Endodermal cell (in vitro differentiated cells): Measurements from ENCODE around the gene GAB2. TPM values are rescaled to one million over a fixed set of nuclear protein-coding genes. Genes with fewer than 3 reads are reported as not detected.

Experiments
- DNase-seq: peaks from one replicate; pipeline ENCODE4 v3.0.0-alpha.2; 2017
- H3K27ac ChIP-seq: 2 replicates; pipeline ENCODE4 v1.5.1; 2013; ENCODE audit warnings: mild to moderate bottlenecking, low read depth, low read length, moderate library complexity
- H3K27me3 ChIP-seq: 2 replicates; pipeline ENCODE4 v1.6.1; 2013; ENCODE audit warnings: mild to moderate bottlenecking, low read length, moderate library complexity; ENCODE audit not compliant: insufficient read depth, control insufficient read depth, poor library complexity, severe bottlenecking
- H3K36me3 ChIP-seq: 2 replicates; pipeline ENCODE4 v1.7.0; 2013; ENCODE audit warnings: mild to moderate bottlenecking, low read length, moderate library complexity; ENCODE audit not compliant: control insufficient read depth, insufficient read depth
- H3K4me1 ChIP-seq: one replicate; pipeline ENCODE4 v1.7.0; 2013; ENCODE audit warnings: low read length; ENCODE audit not compliant: control insufficient read depth, insufficient read depth
- H3K4me3 ChIP-seq: 2 replicates; pipeline ENCODE4 v1.5.1; 2013; ENCODE audit warnings: mild to moderate bottlenecking, low read length, moderate library complexity
- H3K9ac ChIP-seq: 2 replicates; pipeline ENCODE4 v1.6.1; 2013; ENCODE audit warnings: mild to moderate bottlenecking, low read length, moderate library complexity; ENCODE audit not compliant: poor library complexity, severe bottlenecking; ENCODE audit errors: extremely low read depth
- H3K9me3 ChIP-seq: 2 replicates; pipeline ENCODE4 v1.6.1; 2013; ENCODE audit warnings: mild to moderate bottlenecking, low read length, moderate library complexity; ENCODE audit not compliant: control insufficient read depth
- H3K27ac Mint-ChIP-seq: 2 replicates; pipeline ENCODE4 v1.8.0; 2020; ENCODE audit warnings: mixed read lengths
- H3K27me3 Mint-ChIP-seq: 2 replicates; pipeline ENCODE4 v1.8.0; 2021; ENCODE audit warnings: mild to moderate bottlenecking, mixed read lengths; ENCODE audit not compliant: insufficient read depth
- H3K36me3 Mint-ChIP-seq: 2 replicates; pipeline ENCODE4 v1.8.0; 2020; ENCODE audit warnings: low read depth, mixed read lengths
- H3K4me1 Mint-ChIP-seq: 2 replicates; pipeline ENCODE4 v1.8.0; 2020; ENCODE audit warnings: mixed read lengths
- H3K4me3 Mint-ChIP-seq: 2 replicates; pipeline ENCODE4 v1.8.0; 2020; ENCODE audit warnings: mild to moderate bottlenecking, moderate library complexity, mixed read lengths
- H3K9me3 Mint-ChIP-seq: 2 replicates; pipeline ENCODE4 v1.8.0; 2020; ENCODE audit warnings: mild to moderate bottlenecking, mixed read lengths
- CTCF ChIP-seq: fragments of 200-600 bp; sonication (generic); conservative IDR thresholded peaks from 2 replicates; pipeline ENCODE4 v1.5.0; 2021; ENCODE audit warnings: antibody characterized with exemption, mild to moderate bottlenecking
- WGBS, 2 experiments: methylation state at CpG; one replicate each; pipeline versions ENCODE4 v1.1.5 to v1.1.7; 2013; ENCODE audit warnings: missing lambda C conversion rate in 2 of 2, mixed read lengths in 1 of 2; ENCODE audit not compliant: insufficient coverage in 1 of 2, insufficient read length in 1 of 2; 5-methylcytosine and 5-hydroxymethylcytosine counted together
- total RNA-seq, 2 donors: library from RNA; stranded (reverse); fragmentation: NEBNext Ultra II Directional in 1 of 2; extraction: Animal tissue kit (Norgen Biotek cat#: 25700) in 1 of 2; gene quantifications; 2 replicates in 1 of 2; 3 replicates in 1 of 2; pipeline ENCODE4 v1.2.1, GENCODE V29; 2021

The GAB2 gene
- total RNA-seq, 2 donors from 2014 or later = 26.9 to 62.8 TPM

DNA sequence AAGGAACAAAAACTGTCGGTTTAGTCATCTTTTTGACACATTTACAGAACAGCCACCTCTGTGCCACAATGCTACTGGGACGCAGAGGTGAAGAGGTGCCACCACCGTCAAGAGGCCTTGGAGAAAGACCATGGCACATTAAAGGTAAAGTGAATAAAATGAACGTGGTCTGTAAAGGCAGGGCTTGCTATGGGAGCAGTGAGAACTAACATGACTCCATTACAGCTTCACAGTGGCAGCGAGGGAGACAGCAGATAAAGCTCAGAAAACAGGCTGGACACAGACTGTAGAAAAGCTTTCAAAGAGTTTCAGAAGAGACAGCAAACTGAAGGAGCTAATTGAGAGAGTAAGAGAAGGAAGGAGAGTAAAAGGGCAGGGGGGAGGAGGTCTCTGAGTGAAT is 102.9 kb downstream of the GAB2 start:
- no peak for TF ChIP-seq CTCF
- no peaks in the 10 kb centered on the region for H3K9me3 Mint-ChIP-seq
- H3K27ac Mint-ChIP-seq = no peak overlapping the region
- H3K4me3 Mint-ChIP-seq = no peak overlapping the region
- DNase-seq = no peak
- peaks cover 6% of the 10 kb centered on the region for H3K4me1 Mint-ChIP-seq
- 92 to 95% methylated on average over 4 to 5 of the region's 5 CpGs for WGBS, 2 experiments
- Histone ChIP-seq H3K27ac (no peak overlapping the region), H3K9me3 (no peaks in the 10 kb centered on the region), H3K27me3 (no peaks in the 10 kb centered on the region), H3K36me3 (no peaks in the 10 kb centered on the region), H3K4me1 (peaks cover 7% of the 10 kb centered on the region), H3K9ac (no peak overlapping the region), H3K4me3 (no peak overlapping the region)
- H3K36me3 Mint-ChIP-seq = peaks cover 5% of the 10 kb centered on the region
- no peaks in the 10 kb centered on the region for H3K27me3 Mint-ChIP-seq

DNA sequence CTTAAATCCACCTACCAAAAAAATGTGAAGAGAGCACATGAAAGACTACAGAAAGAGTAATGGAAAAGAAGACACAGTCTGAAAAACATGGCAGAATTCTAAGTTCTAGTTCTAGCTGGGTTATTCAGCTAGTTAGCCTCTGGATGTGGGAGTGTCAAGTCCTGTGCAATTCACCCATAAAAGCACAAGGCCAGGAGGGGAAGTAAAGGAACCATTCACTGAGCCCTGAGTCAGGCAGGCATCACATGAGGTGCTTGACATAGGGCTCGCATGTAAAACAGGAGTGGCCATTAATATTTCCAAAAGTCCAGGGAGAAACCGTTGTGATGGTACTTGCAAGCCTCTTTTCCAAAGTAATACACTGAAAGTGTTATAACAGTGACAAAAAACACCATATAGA is 103.7 kb downstream of the GAB2 start:
- Mint-ChIP-seq H3K36me3 (peaks cover 5% of the 10 kb centered on the region), H3K9me3 (no peaks in the 10 kb centered on the region), H3K27ac (no peak overlapping the region), H3K27me3 (no peaks in the 10 kb centered on the region), H3K4me3 (no peak overlapping the region), H3K4me1 (peaks cover 3% of the 10 kb centered on the region)
- peaks cover 6% of the 10 kb centered on the region for H3K4me1 ChIP-seq
- no peak overlapping the region for H3K27ac ChIP-seq
- no peaks in the 10 kb centered on the region for H3K27me3 ChIP-seq
- 90 to 93% methylated on average over 2 of the region's 2 CpGs for WGBS, 2 experiments
- no peak for DNase-seq
- no peak overlapping the region for H3K9ac ChIP-seq
- no peak for TF ChIP-seq CTCF
- no peaks in the 10 kb centered on the region for H3K36me3 ChIP-seq
- H3K9me3 ChIP-seq = no peaks in the 10 kb centered on the region
- H3K4me3 ChIP-seq = no peak overlapping the region

GRCh38 chr11:78313181-78313795 is 104.3 kb downstream of the GAB2 start:
- peaks cover 5% of the 10 kb centered on the region for H3K36me3 Mint-ChIP-seq
- H3K4me1 Mint-ChIP-seq = no peaks in the 10 kb centered on the region
- no peaks in the 10 kb centered on the region for H3K9me3 ChIP-seq
- H3K36me3 ChIP-seq = no peaks in the 10 kb centered on the region
- 97 to 100% methylated on average over 2 of the region's 2 CpGs for WGBS, 2 experiments
- H3K27me3 Mint-ChIP-seq = no peaks in the 10 kb centered on the region
- no peak overlapping the region for H3K9ac ChIP-seq
- H3K9me3 Mint-ChIP-seq = no peaks in the 10 kb centered on the region
- no peak overlapping the region for H3K27ac Mint-ChIP-seq
- no peak overlapping the region for H3K4me3 ChIP-seq
- H3K27me3 ChIP-seq = no peaks in the 10 kb centered on the region
- no peak overlapping the region for H3K27ac ChIP-seq
- H3K4me3 Mint-ChIP-seq = no peak overlapping the region
- no peaks in the 10 kb centered on the region for H3K4me1 ChIP-seq
- DNase-seq = no peak
- no peak for TF ChIP-seq CTCF
